ENCODE data around the gene BAHCC1. TPM values are rescaled to one million over a fixed set of nuclear protein-coding genes. Genes with fewer than 3 reads are reported as not detected.

Gene BAHCC1
- total and polyA plus RNA-seq, 2 of the 8 experiments (the other 6 are each of a cell fraction or from before 2014, with no cell fraction given): 0.26 to 0.58 TPM

GRCh38 chr17:81466564-81467472 lies 71.6 kb downstream of the BAHCC1 start:
- no peak overlapping the region for H3K9ac ChIP-seq (replicated peaks in 1 of 4; ENCODE audit: extremely low read depth in 1 of 4, low read depth in 3 of 4, low read length in 3 of 4)
- WGBS, 2 experiments (ENCODE audit: extremely low coverage in 1 of 2, insufficient coverage in 1 of 2, insufficient read length in 1 of 2, insufficient replicate concordance in 2 of 2, low coverage in 1 of 2, low lambda C conversion rate in 2 of 2, missing lambda C conversion rate in 1 of 2): 88% methylated on average over 30 of the region's 33 CpGs; no CpG with 5 or more reads in 1 of the 2 experiments
- H2AFZ ChIP-seq (ENCODE audit: low read length): no peak overlapping the region
- no peaks in the 10 kb centered on the region for H3K79me1 ChIP-seq (ENCODE audit: low read depth, low read length)
- no peak overlapping the region for H4K91ac ChIP-seq (replicated peaks; ENCODE audit: insufficient read length, low read length)
- H2BK120ac ChIP-seq (replicated peaks; ENCODE audit: low read depth, low read length): no peak overlapping the region
- H3K14ac ChIP-seq (ENCODE audit: insufficient read length): no peak overlapping the region
- H2BK12ac ChIP-seq (ENCODE audit: low read depth, low read length): no peak overlapping the region
- DNase-seq (ENCODE audit: low read depth in 1 of 2, low spot score in 2 of 2): no peak
- H3K79me2 ChIP-seq (ENCODE audit: control insufficient read depth in 1 of 2, insufficient read depth in 2 of 2, low read length in 2 of 2): no peaks in the 10 kb centered on the region
- H3K4ac ChIP-seq (replicated peaks; ENCODE audit: insufficient read length, low read depth, low read length): no peak overlapping the region
- CTCF ChIA-PET (ENCODE audit: partially characterized antibody): interaction anchor here (0.7 to 1.6 kb wide), 4 partner anchors 18 to 72 kb away, joined by 3 to 4 read pairs (median 3); no protein-coding TSS in a partner anchor
- H3K36me3 ChIP-seq (ENCODE audit: control insufficient read depth in 2 of 4, insufficient read depth in 4 of 4, low read length in 3 of 4): no peaks in the 10 kb centered on the region
- H3K9me3 ChIP-seq (ENCODE audit: insufficient read depth in 2 of 2, low read depth in 1 of 2, low read length in 1 of 2): no peaks in the 10 kb centered on the region; a peak in 1 of 4 replicates
- peak overlapping the region; percentile 84 for H4K8ac ChIP-seq (ENCODE audit: extremely low read depth, insufficient read depth, low read length)
- peak overlapping the region; percentile 72; the same call in 1 of the 2 replicates for H2BK15ac ChIP-seq (ENCODE audit: low read length)
- H3K4me1 ChIP-seq (replicated peaks in 1 of 4; ENCODE audit: control insufficient read depth in 3 of 4, insufficient read depth in 4 of 4, low read length in 3 of 4): peaks cover 0 to 3% (median 0%) of the 10 kb centered on the region in 4 experiments; a peak in 2 of 7 replicates
- H2BK5ac ChIP-seq (ENCODE audit: low read depth, low read length): no peak overlapping the region
- no peak overlapping the region for H3K56ac ChIP-seq (replicated peaks; ENCODE audit: insufficient read length, low read depth, low read length)
- no peak overlapping the region for H3K4me2 ChIP-seq (ENCODE audit: insufficient read depth in 1 of 2, low read depth in 2 of 2, low read length in 2 of 2)
- no peak for TF ChIP-seq POLR2AphosphoS5 (IDR thresholded peaks at IDR 0.05; ENCODE audit: low read depth, low read length)
- no peak for TF ChIP-seq JUN (IDR thresholded peaks at IDR 0.05; ENCODE audit: low read depth, low read length)
- no peak for TF ChIP-seq ASH2L (IDR thresholded peaks at IDR 0.05; ENCODE audit: low read length)
- TF ChIP-seq RBBP5 (IDR thresholded peaks at IDR 0.05; ENCODE audit: borderline replicate concordance, low read depth, low read length): no peak
- TF ChIP-seq CHD1 (IDR thresholded peaks at IDR 0.05; ENCODE audit: low read depth, low read length): no peak
- TF ChIP-seq CBX5 (IDR thresholded peaks at IDR 0.05; ENCODE audit: low read depth, low read length): no peak
- TF ChIP-seq TBP (IDR thresholded peaks at IDR 0.05; ENCODE audit: low read depth, low read length): no peak
- no peak for TF ChIP-seq BCL11A (IDR thresholded peaks at IDR 0.05; ENCODE audit: low read depth in 2 of 2, low read length in 2 of 2)
- no peak for TF ChIP-seq TCF12 (IDR thresholded peaks at IDR 0.05; ENCODE audit: low read depth, low read length)
- no peak for TF ChIP-seq TAF1 (IDR thresholded peaks at IDR 0.05; ENCODE audit: low read depth, low read length)
- TF ChIP-seq SIRT6 (IDR thresholded peaks at IDR 0.05; ENCODE audit: low read length): no peak
- TF ChIP-seq BRCA1 (IDR thresholded peaks at IDR 0.05; ENCODE audit: low read depth, low read length): no peak
- POLR2A ChIA-PET (ENCODE audit: partially characterized antibody): no interaction called here
- H2BK20ac ChIP-seq (ENCODE audit: low read length): no peak overlapping the region
- no peaks in the 10 kb centered on the region for H4K20me1 ChIP-seq (replicated peaks in 1 of 2; ENCODE audit: control insufficient read depth in 1 of 2, insufficient read depth in 2 of 2, low read length in 2 of 2)
- H2AK5ac ChIP-seq (ENCODE audit: low read depth, low read length): 0 out of 2 replicates have a peak overlapping the region, but pooled peaks have one; percentile 19
- H3K23me2 ChIP-seq (ENCODE audit: low read depth, low read length): no peaks in the 10 kb centered on the region
- H3K4me3 ChIP-seq (ENCODE audit: extremely low read depth in 1 of 4, insufficient read depth in 2 of 4, low read depth in 3 of 4, low read length in 4 of 4): no peak overlapping the region
- H3K27ac ChIP-seq (ENCODE audit: low read depth, low read length): no peak overlapping the region
- H3K18ac ChIP-seq (ENCODE audit: extremely low read depth, low read length): no peak overlapping the region
- FAIRE-seq: no peak
- no peak overlapping the region for H3K23ac ChIP-seq (ENCODE audit: insufficient read length)
- H4K5ac ChIP-seq (ENCODE audit: insufficient read length, low read depth, low read length): no peak overlapping the region
- H3K27me3 ChIP-seq (replicated peaks in 1 of 4; ENCODE audit: control insufficient read depth in 3 of 4, extremely low read depth in 1 of 4, insufficient read depth in 3 of 4, low read length in 3 of 4): no peaks in the 10 kb centered on the region; a peak in 1 of 7 replicates

Measured in H1 (cell line).